IPS DF 19.7 (cell line): ENCODE measurements around the gene KRT76.
A peak's percentile ranks its signal among the peaks of the same experiment; 100 is the strongest.

Experiments used
- DNase-seq: peaks from one replicate; pipeline ENCODE4 v3.0.0-alpha.2; 2013; ENCODE audit warnings: low read depth, low spot score

Gene KRT76

GRCh38 chr12:52813203-52813819 is 36.2 kb upstream of the KRT76 start:
- DNase-seq = no peak

GRCh38 chr12:52812749-52813148 is 35.6 kb upstream of the KRT76 start:
- no peak for DNase-seq

DNA sequence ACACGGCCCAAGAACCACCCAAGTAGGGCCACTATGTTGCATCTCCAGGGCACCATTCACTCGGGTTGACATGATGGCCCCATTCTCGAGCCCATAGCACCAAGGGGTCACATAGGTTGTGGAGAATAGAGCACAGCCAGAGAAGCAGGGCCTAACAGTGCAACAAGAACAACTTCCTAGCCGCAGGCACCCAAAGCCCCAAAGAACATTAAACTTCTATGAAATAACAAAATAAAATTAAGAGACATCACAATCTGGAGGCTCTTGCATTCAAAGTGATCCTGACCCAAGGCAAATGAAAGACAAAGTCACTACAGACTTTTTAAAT is 34.9 kb upstream of the KRT76 start:
- DNase-seq = no peak

- no peak for DNase-seq
These were observed 34.3 kb upstream of the KRT76 start for GRCh38 chr12:52811191-52812072.

GRCh38 chr12:52810554-52810953 is 33.4 kb upstream of the KRT76 start:
- no peak for DNase-seq

DNA sequence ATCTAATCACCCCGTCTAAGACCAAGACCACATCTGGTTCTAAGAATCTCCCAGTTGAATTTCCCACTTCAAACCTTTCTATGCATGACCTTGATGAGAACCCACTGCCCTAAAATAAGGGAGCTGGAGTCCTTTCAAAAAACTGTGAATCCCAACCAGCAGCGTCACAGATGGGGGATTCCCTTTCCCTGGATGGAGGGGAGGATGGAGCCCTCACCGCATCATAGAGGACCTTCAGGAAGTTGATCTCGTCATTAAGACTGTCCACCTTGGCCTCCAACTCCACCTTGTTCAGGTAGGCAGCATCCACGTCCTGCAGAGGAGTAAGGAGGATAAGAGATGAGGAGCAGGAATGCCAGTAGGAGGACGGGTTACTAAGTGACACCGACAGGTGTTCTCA is 32.0 kb upstream of the KRT76 start:
- no peak for DNase-seq

DNA sequence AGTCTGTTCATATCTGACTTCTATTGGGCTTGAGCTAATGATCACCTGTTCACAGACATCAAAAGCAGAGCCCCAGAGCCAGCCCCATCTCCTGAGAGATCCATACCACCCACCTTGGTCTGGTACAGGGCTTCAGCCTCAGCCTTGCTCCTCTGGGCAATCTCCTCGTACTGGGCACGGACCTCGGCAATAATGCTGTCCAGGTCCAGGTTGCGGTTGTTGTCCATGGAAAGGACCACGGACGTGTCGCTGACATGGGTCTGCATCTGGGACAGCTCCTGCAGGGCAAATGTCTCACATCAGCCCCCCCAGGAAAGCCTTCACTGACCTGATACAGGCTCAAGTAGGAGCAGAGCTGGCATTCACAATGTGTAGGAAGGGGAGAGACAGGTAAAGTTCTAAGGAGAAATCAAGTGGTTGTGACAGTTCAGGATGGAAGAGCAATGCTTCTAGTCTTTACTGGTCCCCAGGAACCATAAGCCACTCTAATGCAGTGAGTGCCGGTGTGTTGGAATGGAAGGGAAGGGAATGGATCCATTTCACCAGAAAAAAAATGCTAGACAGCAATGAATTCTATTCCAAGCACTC is 31.5 kb upstream of the KRT76 start:
- no peak for DNase-seq

DNA sequence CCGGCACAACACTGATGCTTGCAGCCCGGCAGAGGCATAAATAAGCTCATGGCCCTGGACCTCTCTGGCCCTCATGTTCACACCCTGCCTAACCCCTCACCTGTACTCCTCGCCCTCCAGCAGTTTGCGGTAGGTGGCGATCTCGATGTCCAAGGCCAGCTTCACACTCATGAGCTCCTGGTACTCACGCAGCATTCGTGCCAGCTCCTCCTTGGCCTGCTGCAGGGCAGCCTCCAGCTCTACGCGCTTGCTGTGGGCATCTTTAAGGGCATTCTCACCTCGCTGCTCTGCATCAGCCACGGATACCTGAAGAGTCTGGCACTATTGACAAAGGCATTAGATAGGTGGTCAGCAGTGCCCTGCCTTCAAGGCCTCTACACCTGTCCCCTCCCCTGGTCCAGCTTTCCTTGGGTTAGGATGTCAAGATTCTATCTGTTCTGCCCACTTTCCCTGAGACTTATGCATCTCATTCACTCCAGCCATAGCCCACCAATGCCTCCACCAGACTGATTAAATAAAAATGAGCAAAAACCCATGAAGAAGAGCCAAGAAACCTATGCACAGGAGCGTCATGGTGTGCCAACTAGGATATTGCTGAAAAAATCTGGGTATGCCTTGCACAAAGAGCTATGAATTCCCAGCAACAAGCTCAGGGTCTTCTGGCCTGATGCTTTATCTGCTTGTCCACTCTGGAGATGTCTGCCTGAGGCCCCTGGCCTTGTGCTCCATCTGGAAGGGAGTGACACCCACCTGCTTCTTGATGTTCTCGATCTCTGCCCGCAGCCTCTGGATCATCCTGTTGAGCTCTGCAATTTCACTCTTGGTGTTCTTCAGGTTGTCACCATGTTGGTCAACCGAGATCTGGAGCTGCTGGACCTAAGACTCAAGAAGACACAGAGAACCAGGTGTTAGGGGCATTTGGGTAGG is 30.7 kb upstream of the KRT76 start:
- DNase-seq = no peak

DNA sequence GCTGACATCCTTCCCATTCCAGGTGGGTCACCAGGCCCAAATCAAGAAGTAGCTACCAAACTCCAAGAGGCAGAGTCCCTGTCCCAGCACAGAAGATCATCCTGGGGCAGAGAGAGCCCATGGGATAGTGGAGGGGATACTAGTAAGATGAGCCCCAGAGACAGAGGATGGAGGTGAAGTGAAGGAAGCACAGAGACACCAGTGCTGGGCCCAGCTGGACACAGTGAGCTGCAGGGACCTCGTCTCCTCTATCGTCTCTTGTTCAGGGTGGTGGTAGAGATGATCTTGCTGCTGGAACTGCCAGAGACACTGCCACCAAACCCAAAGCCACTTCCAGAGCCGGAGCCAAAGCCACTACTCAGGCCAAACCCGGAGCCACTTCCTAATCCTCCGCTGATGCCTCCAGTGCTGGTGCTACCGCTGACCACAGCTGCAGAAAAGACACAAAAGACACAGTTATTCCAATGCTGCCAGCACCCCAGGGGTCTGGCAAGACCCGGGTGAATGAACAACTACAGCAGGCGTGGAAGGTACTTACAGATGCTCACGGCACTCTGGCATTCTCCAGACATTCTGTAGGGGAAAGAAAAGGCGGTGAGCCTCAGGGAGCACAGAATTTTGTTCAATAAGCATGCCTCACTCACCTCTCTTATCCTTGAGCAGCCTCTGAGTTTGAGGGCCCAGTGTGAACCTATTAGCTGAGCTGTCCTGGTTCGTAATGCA is 29.8 kb upstream of the KRT76 start:
- no peak for DNase-seq

GRCh38 chr12:52806169-52806811 is 29.1 kb upstream of the KRT76 start:
- no peak for DNase-seq

GRCh38 chr12:52805739-52806138 is 28.6 kb upstream of the KRT76 start:
- no peak for DNase-seq

- DNase-seq = peak; percentile 38
These were observed 27.9 kb upstream of the KRT76 start for GRCh38 chr12:52805000-52805399.

- DNase-seq = no peak
These were observed 25.3 kb upstream of the KRT76 start for GRCh38 chr12:52802442-52802841.

- no peak for DNase-seq
These were observed 24.6 kb upstream of the KRT76 start for GRCh38 chr12:52801773-52802172.

DNA sequence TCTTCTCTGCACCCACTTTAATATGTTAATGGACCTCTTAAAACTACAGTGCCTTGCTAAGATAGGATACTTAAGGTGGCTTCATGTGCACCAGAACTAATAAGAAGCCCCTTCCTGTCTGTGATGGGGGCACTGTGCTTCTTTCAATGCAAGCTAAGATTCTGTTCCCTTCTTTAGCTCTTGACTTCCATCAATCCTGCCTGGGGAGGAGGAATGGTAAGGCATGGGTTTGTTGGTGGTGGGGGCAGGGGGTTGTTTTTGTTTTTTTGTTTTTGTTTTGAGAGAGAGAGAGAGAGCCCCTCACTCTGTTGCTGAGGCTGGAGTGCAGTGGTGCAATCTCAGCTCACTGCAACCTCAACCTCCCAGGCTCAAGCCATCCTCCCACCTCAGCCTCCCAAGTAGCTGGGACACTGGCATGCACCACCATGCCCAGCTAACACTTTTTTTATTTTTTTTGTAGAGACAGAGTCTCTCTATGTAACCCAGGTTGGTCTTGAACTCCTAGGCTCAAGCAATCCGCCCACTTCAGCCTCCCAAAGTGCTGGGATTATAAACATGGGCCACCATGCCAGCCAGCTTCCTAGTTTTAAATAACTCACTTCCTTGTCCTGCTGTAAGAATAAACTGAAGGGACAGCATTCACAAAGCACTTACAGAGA is 23.2 kb upstream of the KRT76 start:
- no peak for DNase-seq

DNA sequence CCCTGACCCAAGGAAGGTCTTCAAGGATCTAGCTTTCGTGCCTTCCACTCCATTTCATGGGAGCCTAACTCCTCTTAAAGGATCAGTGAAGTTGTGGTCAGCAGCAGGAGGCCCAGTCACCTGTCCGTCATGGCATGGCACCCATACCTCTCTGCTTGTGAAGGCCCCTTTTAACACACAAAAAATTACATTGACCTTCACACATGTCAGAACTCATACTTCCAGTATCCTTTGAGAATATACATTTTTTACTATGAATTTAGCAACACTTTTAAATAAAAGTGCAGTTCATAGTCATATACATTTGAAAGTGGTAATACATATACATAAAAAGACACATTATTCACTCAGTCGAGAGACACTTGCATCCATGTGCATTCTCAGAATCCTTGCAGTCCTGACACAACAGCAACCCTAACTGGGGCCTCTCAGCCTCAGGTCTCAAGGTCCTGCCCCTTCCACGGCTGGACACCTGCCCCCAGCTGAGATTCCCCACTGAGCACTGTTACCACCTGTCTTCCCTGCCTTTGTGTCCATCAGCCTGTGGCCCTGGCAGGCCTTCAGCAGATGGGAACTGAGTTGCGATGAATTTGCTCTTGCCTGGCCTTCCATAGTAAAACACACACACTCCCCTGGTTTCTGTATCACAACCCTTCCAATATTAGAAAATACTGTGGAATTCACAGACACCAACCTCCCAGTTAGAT is 22.5 kb upstream of the KRT76 start:
- DNase-seq = no peak

GRCh38 chr12:52798671-52799504 is 21.7 kb upstream of the KRT76 start:
- no peak for DNase-seq

DNA sequence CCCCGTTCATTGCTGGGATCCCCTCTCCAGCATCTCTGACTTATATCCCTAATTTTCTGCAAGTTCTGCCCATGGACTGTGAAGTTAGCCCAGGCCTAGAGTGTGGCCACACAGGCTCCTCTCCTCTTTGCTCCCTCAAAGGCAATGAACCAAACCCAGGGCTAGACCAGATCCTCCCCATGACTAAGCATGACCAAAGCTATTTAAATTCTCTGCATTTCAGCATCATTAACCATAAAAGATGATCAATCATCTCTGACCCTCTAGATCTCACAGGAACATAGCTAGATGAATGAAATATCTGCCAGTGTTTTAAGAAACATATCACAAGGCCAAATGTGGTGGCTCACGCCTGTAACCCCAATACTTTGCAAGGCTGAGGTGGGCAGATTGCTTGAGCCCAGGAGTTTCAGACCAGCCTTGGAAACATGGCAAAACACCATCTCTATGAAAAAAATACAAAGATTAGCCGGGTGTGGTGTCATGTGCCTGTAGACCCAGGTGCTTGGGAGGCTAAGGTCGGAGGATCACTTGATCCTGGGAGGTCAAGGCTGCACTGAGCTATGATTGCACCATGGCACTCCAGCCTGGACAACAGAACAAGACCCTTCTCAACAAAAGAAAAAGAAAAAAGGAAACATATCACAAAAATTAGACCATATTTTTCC is 21.0 kb upstream of the KRT76 start:
- no peak for DNase-seq
